Measurements from ENCODE around the gene MFGE8.
A peak's percentile ranks its signal among the peaks of the same experiment; 100 is the strongest.

Gene MFGE8

DNA sequence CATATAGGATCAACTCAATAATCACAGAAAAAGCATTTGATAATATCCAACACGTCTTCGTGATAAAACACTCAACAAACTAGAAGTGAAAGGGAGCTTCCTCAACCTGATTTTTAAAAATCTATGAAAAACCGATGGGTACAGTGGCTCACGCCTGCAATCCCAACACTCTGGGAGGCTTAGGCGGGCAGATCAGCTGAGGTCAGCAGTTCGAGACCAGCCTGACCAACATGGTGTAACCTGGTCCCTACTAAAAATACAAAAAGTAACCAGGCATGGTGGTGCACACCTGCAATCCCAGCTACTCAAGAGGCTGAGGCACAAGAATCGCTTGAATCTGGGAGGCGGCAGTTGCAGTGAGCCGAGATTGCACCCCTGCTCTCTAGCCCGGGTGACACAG lies 2.2 kb upstream of the MFGE8 start:
- DNase-seq (ENCODE audit: low read depth): no peak
- in situ Hi-C loops (cut with HindIII; ENCODE audit: low sequenced_read_pairs): loop anchor here (25.0 kb wide), 1 partner anchor 97 kb away; no protein-coding TSS in a partner anchor
- TF ChIP-seq, protein P1, sequence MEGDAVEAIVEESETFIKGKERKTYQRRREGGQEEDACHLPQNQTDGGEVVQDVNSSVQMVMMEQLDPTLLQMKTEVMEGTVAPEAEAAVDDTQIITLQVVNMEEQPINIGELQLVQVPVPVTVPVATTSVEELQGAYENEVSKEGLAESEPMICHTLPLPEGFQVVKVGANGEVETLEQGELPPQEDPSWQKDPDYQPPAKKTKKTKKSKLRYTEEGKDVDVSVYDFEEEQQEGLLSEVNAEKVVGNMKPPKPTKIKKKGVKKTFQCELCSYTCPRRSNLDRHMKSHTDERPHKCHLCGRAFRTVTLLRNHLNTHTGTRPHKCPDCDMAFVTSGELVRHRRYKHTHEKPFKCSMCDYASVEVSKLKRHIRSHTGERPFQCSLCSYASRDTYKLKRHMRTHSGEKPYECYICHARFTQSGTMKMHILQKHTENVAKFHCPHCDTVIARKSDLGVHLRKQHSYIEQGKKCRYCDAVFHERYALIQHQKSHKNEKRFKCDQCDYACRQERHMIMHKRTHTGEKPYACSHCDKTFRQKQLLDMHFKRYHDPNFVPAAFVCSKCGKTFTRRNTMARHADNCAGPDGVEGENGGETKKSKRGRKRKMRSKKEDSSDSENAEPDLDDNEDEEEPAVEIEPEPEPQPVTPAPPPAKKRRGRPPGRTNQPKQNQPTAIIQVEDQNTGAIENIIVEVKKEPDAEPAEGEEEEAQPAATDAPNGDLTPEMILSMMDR (IDR thresholded peaks at IDR 0.05; ENCODE audit: low read depth, low read length, missing control alignments): no peak
- H3K4me3 ChIP-seq (ENCODE audit: low read depth, low read length): no peak overlapping the region

DNA sequence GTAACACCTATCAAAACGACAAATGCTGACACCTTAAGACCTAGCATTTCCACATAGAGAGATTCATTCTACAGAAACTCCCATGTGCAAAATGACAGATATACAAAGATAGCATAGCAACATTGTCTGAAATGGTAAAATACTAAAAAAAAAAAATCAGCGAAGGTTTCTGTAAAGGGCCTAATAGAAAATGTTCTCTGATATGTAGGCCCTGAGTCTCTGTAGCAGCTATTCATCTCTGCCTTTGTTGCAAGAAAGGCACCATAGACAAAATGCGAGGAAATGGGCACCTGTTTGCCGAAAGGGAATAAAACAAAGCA lies 631 bp upstream of the MFGE8 start:
- TF ChIP-seq, protein P1 (IDR thresholded peaks at IDR 0.05; ENCODE audit: low read depth, low read length, missing control alignments): no peak
- in situ Hi-C loops (cut with HindIII; ENCODE audit: low sequenced_read_pairs): loop anchor here (25.0 kb wide), 1 partner anchor 98 kb away; no protein-coding TSS in a partner anchor
- H3K4me3 ChIP-seq (ENCODE audit: low read depth, low read length): peak overlapping the region; percentile 74
- no peak for DNase-seq (ENCODE audit: low read depth)

DNA sequence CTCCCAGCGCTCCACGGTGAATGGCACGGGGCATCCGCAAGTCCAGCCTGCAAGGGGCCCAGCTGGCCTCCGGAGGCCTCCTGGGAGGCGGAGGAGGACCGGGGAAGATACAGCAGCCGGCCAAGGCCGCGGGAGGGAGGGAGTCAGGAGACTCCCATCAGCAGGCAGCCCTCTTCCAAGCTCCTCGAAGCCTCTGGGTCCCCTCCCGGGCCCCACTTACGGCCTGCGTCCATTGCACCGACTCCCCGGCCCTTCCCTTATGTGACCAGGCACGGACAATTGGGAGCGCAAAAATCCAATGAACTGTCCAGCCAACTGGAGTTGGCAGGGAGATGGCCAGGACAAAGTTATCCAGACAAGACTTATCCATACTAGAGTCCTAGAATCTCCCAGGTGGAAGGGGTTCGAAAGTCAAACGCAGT lies 668 bp downstream of the MFGE8 start:
- in situ Hi-C loops (cut with HindIII; ENCODE audit: low sequenced_read_pairs): loop anchor here (25.0 kb wide), 1 partner anchor 100 kb away; no protein-coding TSS in a partner anchor
- H3K4me3 ChIP-seq (ENCODE audit: low read depth, low read length): peak overlapping the region; percentile 74
- DNase-seq (ENCODE audit: low read depth): no peak
- TF ChIP-seq, protein P1 (IDR thresholded peaks at IDR 0.05; ENCODE audit: low read depth, low read length, missing control alignments): no peak

DNA sequence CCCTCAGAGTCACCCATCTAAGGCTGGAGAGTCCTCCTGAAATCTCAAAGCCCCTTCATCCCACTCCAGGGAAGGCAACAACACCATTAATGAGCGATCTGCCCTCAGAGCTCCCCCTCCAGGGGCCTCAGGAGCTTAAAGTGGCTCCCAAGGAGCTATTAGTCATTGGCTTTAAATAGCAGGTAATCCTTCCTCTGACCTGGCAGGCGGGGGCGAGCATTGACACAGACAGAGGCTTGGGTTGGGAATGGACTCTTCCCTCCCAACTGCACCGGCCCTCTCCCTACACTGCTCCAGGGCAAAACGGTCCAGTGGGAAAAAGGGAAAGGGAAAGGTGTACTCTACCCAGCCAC lies 1.4 kb downstream of the MFGE8 start:
- in situ Hi-C loops (cut with HindIII; ENCODE audit: low sequenced_read_pairs): loop anchor here (25.0 kb wide), 1 partner anchor 101 kb away; no protein-coding TSS in a partner anchor
- peak overlapping the region; percentile 74 for H3K4me3 ChIP-seq (ENCODE audit: low read depth, low read length)
- no peak for DNase-seq (ENCODE audit: low read depth)
- TF ChIP-seq, protein P1 (IDR thresholded peaks at IDR 0.05; ENCODE audit: low read depth, low read length, missing control alignments): no peak

- DNase-seq (ENCODE audit: low read depth): no peak
- TF ChIP-seq, protein P1 (IDR thresholded peaks at IDR 0.05; ENCODE audit: low read depth, low read length, missing control alignments): no peak
- in situ Hi-C loops (cut with HindIII; ENCODE audit: low sequenced_read_pairs): loop anchor here (5.0 to 25.0 kb wide), 3 partner anchors 102 to 285 kb away; no protein-coding TSS in a partner anchor
- no peak overlapping the region for H3K4me3 ChIP-seq (ENCODE audit: low read depth, low read length)
These were observed 3.0 kb downstream of the MFGE8 start for GRCh38 chr15:88909956-88910831.

DNA sequence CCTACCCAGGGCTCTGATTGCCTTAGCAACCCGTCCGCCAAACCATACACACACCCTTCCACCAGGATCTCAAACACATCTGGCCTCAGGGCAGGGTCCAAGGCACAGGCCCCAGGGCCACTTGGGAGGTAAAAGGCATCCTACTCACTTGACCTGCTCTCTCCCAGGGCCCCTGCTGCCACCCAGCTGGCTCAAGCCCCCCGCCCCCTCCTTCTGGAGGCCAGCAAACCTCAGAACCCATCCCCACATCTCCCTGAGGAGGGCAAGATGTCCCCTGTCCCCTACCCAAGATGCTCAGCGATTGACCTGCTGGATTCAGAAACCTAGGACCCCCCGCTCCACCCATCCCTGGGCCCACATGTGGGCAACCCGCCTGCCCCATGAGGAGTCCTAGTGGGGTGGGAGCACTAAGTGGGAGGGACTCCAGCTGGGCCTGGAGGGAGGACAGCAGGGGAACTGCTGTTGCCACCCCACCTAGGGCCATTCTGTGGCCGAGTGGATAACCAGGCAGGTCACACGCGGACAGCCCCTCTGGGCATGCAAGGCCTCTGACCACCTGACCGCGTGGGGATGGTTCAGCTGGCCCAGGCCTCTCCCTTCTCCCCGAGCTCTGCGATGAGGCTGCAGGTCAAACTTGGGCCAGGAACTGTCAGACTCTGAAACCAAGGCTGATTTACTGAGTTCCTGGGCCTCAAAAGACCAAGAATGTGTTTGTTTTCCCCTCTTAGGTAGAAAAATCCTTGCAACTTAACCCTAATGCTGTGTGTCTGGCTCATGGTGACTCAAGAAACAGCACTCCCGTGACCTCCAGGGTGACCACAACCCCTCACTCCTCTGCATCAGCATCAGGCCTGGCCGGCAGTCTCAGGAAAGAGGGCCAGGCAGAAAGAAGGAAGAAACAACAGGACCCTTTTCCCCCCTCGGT lies 4.2 kb downstream of the MFGE8 start:
- no peak overlapping the region for H3K4me3 ChIP-seq (ENCODE audit: low read depth, low read length)
- in situ Hi-C loops (cut with HindIII; ENCODE audit: low sequenced_read_pairs): loop anchor here (5.0 to 25.0 kb wide), 3 partner anchors 103 to 286 kb away; no protein-coding TSS in a partner anchor
- DNase-seq (ENCODE audit: low read depth): no peak
- TF ChIP-seq, protein P1 (IDR thresholded peaks at IDR 0.05; ENCODE audit: low read depth, low read length, missing control alignments): no peak
